Stimulated activated CD8-positive, alpha-beta memory T cell treated with anti-CD3 and anti-CD28 coated beads, Interleukin-15, amount 100 ng/mL, for 4 hours (primary cell): Measurements from ENCODE around the gene CNN3.

Experiments
- DNase-seq, 2 donors: peaks; one replicate each; pipeline ENCODE4 v3.0.0-alpha.2; 2020; ENCODE audit warnings: low read depth in 2 of 2

CNN3 gene

DNA sequence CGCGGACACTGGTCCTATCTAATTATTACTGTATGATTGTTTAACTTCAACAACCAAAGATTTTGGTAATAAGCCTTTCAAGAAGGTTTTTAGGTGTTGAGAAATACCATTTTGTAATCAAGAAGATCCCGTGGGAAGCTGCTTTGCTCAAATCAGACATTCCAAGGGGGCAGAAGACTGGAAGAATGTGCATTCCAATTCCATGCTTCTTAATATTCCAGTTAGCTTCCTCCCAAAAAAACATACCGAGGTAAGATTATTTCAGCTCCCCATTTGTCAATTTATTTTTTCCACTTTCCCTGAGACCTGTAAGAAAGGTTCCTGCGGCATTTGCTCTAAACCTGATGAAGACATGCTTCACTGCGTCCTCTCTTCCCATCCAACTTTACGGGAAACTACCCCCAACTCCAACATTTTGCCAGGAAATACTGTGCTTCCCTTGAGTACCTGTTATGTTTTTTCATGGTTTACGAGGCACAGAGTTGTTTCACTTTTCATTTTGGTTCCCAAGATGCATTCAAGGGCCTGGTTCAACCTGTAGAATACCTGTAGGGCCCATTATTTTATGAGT is 4.1 kb downstream of the CNN3 start:
- no peak for DNase-seq

DNA sequence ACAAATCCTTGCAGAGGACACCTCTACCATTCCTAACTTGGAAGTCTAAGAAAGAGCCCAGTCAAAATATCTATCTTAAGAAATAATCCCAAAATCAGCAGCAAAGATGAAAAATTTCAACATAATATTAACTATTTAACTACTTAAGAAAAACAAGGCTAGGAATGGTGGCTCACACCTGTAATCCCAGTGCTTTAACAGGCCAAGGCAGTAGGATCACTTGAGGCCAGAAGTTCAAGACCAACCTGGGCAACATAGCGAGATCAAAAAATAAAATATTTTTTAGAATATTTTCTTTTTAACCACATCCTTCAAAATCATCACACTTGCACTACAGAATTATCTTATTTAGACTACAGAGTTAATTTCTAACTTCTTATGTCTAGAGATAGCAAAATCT is 4.9 kb downstream of the CNN3 start:
- DNase-seq: no peak

DNA sequence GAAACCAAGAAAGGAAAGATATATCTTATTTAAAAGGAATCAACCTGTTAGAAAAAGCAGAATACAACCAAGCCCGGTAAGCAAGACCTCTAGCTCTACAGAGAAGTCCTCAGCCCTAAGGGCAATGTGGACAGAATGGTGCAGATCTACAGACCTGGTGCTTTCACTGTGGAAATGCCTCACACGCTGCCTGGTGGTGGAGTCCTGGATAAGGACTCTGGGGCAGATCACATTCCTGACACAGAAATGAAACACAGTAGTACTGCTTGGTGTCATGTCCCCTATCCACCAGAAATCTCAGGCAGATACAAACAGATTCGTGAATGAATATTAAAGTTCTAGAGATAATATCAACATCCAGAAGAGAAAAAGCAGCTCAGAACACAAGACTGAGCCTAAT is 6.8 kb downstream of the CNN3 start:
- no peak for DNase-seq

DNA sequence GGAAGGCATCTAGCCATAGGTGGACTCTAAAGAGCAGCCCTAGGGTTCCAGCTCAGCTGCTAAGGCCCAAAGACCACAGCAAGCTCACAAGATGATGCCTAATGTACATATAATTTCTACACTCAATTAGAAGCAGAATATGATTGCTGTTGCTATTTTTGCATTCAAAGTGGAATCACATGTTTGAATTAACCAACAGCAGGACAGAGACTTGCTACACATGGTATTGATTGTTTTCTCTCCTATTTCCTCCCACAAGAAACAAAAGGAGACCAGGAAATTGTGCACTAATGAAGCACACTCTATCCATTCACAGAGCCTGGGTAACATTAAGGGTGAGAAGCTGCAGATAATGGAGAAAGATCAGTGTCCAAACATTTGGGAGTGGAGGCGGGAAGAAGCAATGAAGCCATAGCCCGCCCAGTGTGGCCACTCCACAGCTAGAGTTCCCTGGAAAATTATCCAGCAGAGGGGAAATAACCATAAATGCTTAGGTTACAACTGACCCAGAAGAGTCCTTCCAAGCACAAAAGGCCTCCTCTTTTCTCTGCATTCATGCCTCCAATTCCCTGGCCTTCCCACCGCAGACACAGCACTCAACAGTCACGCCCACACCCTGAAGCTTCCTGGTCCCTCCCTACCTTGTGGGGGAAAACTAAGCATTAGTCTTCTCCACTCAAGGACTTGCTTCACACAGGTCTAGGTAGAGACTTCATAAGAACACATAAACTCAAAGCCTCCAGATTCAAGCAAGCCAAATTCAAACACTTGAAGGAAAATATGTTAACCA is 7.5 kb downstream of the CNN3 start:
- no peak for DNase-seq

DNA sequence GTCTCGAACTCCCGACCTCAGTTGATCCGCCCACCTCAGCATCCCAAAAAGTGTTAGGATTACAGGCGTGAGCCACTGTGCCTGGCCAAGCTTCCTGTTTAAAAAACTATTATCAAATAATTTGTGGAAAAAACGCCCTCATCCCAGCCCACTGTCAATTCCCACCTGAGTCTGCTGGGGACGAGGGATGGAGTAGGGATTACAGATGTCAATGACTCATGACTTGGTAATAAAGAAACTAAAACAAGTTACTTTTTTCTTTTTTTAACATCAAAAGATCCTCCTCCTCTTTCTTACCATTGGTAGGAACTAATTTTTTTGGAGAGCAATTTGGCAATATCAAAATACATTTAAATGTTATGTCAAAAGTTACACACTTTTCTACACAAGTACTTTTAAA is 9.7 kb downstream of the CNN3 start:
- DNase-seq: no peak

DNA sequence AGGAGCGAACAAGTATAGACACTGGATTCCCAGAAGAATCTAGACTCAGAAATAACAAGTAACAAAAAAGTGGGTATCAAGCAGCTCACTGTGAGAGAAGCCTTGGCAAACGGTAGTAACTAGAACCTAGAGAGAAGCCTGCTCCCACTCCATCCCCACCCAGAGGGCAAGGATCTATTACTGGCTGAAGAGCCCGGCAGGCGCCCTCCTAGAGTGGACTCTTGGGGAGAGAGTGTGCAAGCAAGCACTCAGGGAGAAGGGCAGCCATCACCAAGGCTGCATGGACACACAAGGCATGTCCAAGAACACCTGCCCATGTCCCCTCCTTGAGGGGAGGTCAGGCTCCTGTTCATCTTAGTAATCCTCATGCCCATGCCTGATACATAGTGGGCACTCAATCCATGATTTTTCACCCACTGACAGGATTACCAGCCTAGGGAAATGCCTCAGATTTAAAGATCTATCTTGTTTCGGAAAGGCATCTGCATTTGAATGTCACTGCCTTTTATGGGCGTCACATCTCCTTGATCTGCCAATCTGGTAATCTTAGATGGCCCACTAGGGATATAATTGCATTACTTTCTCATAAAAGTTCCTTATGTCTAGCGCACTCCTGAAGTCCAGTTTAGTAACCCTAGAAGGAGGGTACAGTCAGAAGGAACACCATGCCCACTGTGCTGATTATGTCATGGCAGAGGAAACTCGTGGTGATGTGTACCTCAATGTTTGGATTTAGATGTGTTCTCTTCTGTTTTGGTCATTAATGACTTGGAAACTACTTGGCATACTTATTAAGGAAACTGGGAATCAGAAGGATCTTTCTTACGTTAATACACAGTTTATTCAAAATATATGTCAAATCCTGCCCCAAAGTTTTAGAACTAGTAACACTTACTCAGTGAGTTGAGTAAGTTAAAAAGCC is 14.4 kb downstream of the CNN3 start:
- DNase-seq: no peak

DNA sequence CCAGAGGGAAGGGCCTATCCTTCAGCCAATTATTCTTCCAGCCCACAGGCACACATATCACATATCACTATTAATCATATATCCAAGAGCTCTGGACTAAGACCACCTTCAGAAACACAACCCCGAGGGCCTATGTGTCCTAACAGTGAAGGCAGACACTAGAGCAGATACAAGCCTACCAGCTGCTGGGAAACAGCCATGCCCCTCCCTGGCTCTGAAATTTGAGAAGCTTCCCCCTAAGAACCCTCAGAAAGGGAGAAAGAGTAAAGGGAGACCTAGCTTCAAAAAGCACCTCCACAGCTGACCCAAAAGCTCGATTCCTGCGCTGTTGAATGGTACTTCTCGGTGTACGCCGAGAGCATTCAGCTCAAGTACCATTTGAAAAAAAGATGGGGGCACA is 17.4 kb downstream of the CNN3 start:
- no peak for DNase-seq

DNA sequence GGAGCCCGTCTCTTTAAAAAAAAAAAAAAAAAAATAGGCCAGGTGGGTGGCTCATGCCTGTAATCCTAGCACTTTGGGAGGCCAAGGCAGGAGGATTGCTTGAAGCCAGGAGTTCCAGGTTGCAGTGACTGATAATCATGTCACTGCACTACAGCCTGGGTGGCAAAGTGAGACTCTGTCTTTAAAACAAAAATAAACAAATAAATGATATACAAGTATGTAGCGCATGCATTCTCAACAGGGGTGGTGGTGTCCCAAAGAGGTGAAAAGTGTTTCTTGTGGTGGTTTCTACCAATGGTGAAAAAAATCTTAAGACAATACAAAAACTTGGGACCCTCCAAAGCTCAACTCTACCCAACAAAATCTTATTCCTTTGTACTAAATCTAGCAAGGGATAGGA is 17.9 kb downstream of the CNN3 start:
- no peak for DNase-seq

DNA sequence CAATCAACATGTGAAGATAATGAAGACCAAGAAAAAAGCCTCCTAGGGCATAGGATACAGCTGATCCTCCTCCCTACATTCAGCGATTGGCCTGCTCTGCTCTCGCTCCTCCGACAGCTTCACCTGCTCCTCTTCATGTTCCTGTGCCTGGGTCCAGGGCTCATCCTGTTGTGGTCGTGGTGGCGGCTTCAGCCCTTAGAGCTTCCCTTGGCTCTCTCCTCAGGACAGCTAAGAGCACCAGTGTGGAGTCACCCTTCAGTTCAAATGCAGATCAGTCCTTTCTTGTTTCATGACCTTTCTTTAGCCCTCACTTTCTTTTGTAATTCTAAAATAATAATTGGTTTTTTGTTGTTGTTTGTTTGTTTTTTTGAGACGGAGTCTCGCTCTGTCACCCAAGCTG is 18.7 kb downstream of the CNN3 start:
- DNase-seq: no peak

DNA sequence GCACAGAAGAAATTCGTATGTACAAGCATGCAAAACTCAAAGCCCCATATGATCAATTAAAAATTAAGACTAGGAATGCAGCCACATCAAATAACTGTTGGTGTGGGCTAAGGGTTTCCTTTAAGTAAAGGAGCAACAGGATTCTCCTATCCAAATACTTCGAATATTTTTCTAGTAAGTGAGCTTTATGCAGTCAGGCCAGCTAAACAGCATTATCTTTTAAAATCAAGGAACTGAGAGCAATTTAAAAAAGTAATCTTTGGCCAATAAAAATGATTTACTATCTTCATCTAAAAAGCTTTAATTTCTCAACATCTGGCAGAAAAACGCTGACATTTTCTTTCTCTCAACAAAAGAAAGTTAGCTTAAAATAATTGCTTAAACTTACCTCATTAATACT is 19.8 kb downstream of the CNN3 start:
- no peak for DNase-seq

DNA sequence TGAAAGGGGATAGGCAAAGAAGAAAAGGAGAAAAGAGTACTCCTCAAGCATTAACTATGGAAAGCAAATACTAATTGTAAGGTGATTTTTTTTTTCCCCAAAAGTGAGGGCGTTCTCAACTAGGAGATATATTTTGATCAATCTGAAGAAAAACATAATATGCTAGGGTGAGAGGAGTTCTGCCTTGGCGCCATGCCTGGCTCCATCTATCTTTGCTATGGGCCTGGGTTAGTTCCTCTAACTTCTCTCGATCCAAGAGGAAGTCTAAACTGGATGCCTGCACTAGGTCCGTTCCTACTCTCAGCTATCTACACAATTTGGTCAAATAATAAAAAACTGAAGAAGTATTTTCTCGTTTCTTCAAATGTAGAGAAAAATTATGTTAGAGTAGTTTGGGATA is 20.5 kb downstream of the CNN3 start:
- DNase-seq: no peak

DNA sequence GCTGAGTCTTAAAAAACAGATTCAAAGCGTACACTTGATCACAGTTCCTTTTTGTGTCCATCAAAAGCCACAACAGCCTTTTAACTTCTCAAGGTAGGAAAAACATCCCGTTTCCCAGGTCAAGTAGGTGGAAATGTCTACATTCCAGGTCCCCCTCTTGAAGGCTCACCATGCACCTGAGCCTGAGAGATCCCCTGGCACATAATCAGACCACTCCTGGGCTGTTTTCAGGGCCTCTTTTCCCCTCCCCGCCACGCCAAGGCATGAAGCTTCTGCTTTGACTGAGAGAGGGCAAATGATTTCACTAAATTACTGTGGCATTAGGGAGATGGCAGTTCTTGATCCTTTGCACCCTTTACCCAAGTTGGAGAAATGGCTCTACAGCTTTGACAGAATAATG is 21.7 kb downstream of the CNN3 start:
- no peak for DNase-seq

DNA sequence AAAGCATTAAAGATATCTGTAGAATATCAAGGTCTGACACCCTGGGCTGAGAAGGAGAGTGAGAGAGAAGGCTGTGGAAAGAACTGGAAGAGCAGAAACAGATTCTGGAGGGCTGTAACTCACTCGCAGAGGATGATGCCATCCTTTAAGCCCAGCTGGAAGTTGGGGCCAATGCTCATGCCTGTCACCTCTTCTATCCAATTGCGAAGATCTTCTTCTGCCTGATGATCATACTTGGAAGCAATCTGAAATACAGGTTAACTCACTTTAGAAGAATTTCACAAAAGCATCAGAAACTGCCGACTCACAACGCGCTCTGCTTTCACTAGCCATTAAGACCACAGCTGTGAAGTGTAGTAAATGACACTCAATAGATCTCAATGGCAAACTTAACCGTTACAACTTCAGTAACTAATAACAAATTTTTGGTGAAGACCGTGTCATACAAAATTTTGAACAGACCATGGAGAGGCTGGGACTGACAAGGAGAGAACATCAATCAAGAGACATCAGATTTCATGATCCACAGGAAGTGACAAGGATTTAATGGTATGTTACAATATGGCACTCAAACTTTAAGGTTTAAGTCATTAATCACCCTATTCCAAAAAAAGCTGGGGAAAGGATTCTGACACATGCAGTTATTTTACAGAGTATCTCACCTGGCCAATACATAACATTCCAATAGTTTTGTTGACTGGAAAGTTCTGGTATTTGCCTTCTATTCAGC is 23.5 kb downstream of the CNN3 start:
- DNase-seq: no peak

DNA sequence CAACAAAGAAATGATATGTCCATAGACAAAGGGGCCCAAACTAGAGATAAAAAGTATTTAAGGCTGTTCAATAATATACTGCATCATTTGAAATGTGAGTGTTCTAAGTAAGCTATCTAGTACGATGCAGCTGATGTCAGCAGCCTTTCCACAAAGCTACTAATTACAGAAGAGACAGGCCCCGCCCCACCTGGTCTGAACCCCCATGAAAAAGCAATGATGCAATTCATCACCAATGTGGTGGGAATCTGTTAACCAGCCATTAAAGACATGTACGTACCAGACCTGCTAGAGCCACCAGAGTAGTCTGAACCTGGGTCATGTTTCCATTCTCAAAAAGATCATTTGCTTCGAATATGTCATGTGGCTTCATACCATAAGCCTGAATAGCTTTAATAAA is 25.1 kb downstream of the CNN3 start:
- DNase-seq: no peak

DNA sequence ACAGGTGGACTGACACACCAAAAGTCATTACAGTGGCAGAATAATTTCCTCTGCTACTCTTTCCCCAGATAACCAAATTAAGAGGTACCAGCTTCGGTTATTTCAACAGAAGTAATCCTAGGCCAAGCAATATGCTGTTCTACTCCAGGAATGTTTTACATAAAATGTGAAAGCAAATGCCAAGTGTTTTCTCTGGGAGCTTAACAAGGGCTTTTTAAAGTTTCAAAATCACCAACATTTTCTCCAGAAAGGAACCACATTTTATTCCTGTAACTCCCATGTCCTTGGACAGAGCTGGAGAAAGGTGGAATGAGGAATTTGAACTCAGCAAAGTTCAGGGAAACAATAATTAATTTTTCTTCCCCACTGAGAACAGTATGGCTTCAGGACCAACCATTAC is 27.2 kb downstream of the CNN3 start:
- DNase-seq: no peak

DNA sequence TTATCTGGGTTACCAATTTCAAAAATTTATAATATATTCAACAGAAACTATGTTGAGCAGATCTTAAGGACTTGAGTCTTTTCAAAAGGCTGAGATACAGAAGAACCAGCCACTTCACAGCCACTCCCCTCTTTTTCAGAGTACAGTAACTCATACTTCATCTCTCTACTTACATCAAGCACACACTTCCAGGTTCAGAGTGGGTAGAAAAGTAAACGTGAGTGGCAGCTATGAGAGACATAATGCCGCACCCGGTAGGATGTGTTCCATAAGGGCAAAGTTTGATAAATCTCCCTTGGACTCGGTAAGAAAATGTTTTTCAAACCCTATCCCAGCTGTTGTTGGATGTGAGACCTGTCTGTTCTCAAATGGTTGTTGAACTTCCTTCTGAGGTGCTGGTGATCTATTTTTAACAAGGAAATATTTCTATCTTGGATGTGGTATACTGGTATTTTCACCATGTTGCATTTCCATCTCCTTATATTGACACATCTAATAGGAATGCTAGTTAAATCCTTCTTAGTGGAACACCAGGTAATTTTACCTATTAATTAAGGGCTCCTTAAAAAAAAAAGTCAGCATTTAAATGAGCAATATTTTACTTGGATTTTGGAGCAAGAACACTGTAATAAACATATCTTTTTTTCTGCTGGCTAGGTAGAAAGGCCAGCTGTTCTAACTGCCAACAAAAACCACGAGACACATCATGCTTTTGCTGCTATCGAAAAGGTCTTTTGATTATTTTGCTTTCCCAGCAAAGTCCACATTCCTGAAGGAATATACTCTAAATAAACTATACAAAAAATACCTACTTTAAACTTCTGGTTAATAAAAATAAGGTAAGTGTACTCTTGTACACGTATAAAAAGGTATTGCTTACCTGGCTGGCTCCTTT is 28.2 kb downstream of the CNN3 start:
- no peak for DNase-seq

DNA sequence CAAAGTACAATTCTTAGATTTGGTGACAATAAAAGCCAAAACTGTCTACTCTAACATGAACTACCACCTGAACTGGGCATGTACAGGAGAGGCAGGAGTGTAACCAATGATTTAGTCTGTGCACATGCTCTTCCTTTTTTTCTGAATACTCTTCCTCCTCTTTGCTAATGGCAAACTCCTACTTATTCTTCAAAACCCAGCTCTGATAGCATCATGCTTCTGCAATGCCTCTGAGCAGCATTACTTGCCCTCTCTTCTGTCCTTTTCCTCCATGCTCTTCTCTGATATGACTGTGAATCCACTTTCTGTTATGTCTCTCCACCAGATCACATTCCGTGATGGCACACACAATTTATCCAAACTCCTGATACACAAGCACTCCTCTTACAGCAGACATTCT is 31.4 kb downstream of the CNN3 start:
- no peak for DNase-seq

DNA sequence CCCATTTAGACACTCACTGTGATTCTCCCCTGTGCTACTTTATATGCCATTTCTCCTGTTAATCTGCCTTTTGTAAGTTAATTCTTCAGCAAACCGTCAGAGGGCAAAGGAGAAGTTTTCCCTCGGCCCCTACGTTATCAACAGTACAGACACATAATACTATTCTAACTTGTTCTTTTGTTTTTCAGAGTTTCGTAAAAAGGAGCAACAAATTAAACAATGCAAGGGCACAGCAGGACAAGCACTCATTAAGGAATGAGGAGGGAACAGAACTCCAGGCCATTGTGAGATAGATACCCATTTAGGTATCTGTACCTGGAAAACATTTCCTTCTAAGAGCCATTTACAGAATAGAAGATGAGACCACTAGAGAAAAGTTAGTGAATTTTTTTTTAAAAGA is 32.3 kb downstream of the CNN3 start:
- no peak for DNase-seq

DNA sequence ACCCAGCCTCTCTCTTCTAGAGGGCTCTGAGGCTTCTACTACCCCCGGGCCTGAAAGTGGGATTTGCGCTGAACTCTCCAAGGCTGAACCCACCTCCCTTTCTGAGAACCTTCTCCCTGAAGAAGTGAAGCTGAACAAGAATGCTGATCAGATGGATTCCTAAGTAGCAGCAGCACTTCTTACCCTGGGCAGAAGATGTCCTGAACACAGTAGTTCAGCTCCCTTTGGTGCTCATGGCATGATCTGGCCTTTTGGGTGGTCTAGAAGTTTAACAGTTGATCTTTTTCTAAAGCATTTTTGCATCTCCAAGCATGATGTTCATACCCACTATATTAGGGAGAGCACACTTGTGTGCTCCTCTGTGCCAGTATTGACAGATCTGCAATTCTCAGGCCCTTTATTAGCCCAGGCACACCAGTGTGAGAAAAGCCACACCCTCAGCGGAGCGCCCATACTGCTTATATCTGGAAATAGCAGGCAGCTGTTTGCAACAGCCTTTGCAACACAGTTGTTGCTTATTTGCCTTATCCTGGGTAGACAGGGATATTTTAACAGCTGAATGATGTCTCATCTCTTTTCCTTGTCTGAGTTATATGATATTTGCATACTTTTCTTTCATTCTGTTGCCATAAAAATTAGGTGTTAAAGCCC is 34.2 kb downstream of the CNN3 start:
- no peak for DNase-seq

DNA sequence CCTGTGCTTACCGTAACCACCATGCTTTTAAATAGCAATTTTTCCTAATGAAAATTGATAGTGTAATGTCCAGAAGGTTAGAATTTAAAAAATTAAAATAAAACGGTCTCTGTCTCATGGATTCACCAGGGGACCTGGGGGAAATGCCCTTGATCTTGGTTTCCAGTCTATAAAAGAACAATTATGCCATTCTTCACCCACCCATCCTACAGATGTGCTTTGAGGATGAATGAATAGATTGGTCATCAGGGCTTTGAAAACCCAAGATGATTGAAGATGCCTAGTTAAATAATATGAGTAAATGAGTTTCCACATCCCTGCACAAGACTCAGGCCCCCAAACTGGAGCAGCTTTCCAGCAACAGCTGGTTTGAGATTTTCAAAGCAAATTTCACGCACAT is 38.7 kb downstream of the CNN3 start:
- DNase-seq: no peak
